Astrocyte (in vitro differentiated cells and primary cell): Measurements from ENCODE around the gene JPH3. TPM values are rescaled to one million over a fixed set of nuclear protein-coding genes. Genes with fewer than 3 reads are reported as not detected.

Experiments
- DNase-seq: peaks from one replicate; pipeline ENCODE4 v3.0.0-alpha.2; 2010; ENCODE audit warnings: low read depth
- FAIRE-seq: peaks from 2 replicates; lab custom pipeline; 2011; peaks lifted over from hg19 to GRCh38; lab: Jason Lieb, UNC
- H2AFZ ChIP-seq: 2 replicates; pipeline ENCODE4 v1.6.0; 2012; ENCODE audit warnings: low read depth, low read length, inconsistent platforms
- H3K27ac ChIP-seq: 2 replicates; pipeline ENCODE4 v1.5.1; 2011; ENCODE audit warnings: low read depth, low read length, inconsistent platforms
- H3K27me3 ChIP-seq: 2 replicates; pipeline ENCODE4 v1.6.0; 2011; ENCODE audit warnings: low read length, inconsistent platforms; ENCODE audit not compliant: insufficient read depth
- H3K36me3 ChIP-seq: 2 replicates; pipeline ENCODE4 v1.5.1; 2011; ENCODE audit warnings: low read length, inconsistent platforms; ENCODE audit not compliant: insufficient read depth
- H3K4me1 ChIP-seq: 2 replicates; pipeline ENCODE4 v1.5.1; 2011; ENCODE audit warnings: low read length, inconsistent platforms; ENCODE audit not compliant: insufficient read depth
- H3K4me2 ChIP-seq: 2 replicates; pipeline ENCODE4 v1.6.0; 2012; ENCODE audit warnings: low read length, inconsistent platforms
- H3K4me3 ChIP-seq: 2 replicates; pipeline ENCODE4 v1.5.1; 2011; ENCODE audit warnings: low read depth, mild to moderate bottlenecking, low read length, inconsistent platforms; ENCODE audit not compliant: insufficient read depth
- H3K79me2 ChIP-seq: 2 replicates; pipeline ENCODE4 v1.6.0; 2012; ENCODE audit warnings: mild to moderate bottlenecking, low read length, inconsistent platforms; ENCODE audit not compliant: insufficient read depth
- H3K9ac ChIP-seq: 2 replicates; pipeline ENCODE4 v1.6.0; 2012; ENCODE audit warnings: mild to moderate bottlenecking, low read length, inconsistent platforms
- H3K9me3 ChIP-seq: 2 replicates; pipeline ENCODE4 v1.5.1; 2012; ENCODE audit warnings: low read depth, mild to moderate bottlenecking, low read length, inconsistent platforms; ENCODE audit not compliant: insufficient read depth
- H4K20me1 ChIP-seq: 2 replicates; pipeline ENCODE4 v1.6.0; 2012; ENCODE audit warnings: low read length, inconsistent platforms; ENCODE audit not compliant: insufficient read depth
- H3K27ac Mint-ChIP-seq: one replicate; pipeline ENCODE4 v1.8.0; 2021; ENCODE audit warnings: mild to moderate bottlenecking, mixed read lengths; ENCODE audit not compliant: unreplicated experiment
- H3K27me3 Mint-ChIP-seq: one replicate; pipeline ENCODE4 v1.8.0; 2021; ENCODE audit warnings: low read depth, mixed read lengths; ENCODE audit not compliant: unreplicated experiment
- H3K36me3 Mint-ChIP-seq: one replicate; pipeline ENCODE4 v1.8.0; 2021; ENCODE audit warnings: low read depth, mixed read lengths; ENCODE audit not compliant: unreplicated experiment
- H3K4me1 Mint-ChIP-seq: one replicate; pipeline ENCODE4 v1.8.0; 2021; ENCODE audit warnings: low read depth, mixed read lengths; ENCODE audit not compliant: unreplicated experiment
- H3K4me3 Mint-ChIP-seq: one replicate; pipeline ENCODE4 v1.8.0; 2021; ENCODE audit warnings: mild to moderate bottlenecking, moderate library complexity, mixed read lengths; ENCODE audit not compliant: unreplicated experiment
- H3K9me3 Mint-ChIP-seq: one replicate; pipeline ENCODE4 v1.8.0; 2021; ENCODE audit warnings: mild to moderate bottlenecking, mixed read lengths; ENCODE audit not compliant: unreplicated experiment
- CTCF ChIP-seq: IDR thresholded peaks from 2 replicates; pipeline ENCODE4 v1.5.1; 2011; ENCODE audit warnings: low read depth, mild to moderate bottlenecking, inconsistent platforms, low read length, moderate library complexity; ENCODE audit not compliant: insufficient read depth
- EZH2 ChIP-seq: IDR thresholded peaks from 2 replicates; pipeline ENCODE4 v1.6.1; 2012; ENCODE audit warnings: mild to moderate bottlenecking, low read length, inconsistent platforms; ENCODE audit not compliant: insufficient read depth
- total RNA-seq: library from RNA; stranded (reverse); gene quantifications from 2 replicates; pipeline ENCODE4 v1.2.1, GENCODE V29; 2021

The JPH3 gene
- total RNA-seq, 1 donor from 2014 or later, result 8.6 TPM

- Mint-ChIP-seq H3K27me3 (peaks cover 9% of the 10 kb centered on the region), H3K36me3 (no peaks in the 10 kb centered on the region), H3K4me1 (no peaks in the 10 kb centered on the region), H3K27ac (no peak overlapping the region), H3K9me3 (no peaks in the 10 kb centered on the region), H3K4me3 (no peak overlapping the region)
- DNase-seq, result no peak
- Histone ChIP-seq H3K27me3 (peaks cover 2% of the 10 kb centered on the region), H3K9ac (no peak overlapping the region), H3K27ac (no peak overlapping the region), H3K4me2 (no peak overlapping the region), H3K4me3 (no peak overlapping the region), H2AFZ (no peak overlapping the region), H3K4me1 (no peaks in the 10 kb centered on the region), H3K9me3 (no peaks in the 10 kb centered on the region), H3K36me3 (no peaks in the 10 kb centered on the region), H3K79me2 (no peaks in the 10 kb centered on the region), H4K20me1 (no peaks in the 10 kb centered on the region)
- TF ChIP-seq EZH2 (no peak), CTCF (no peak)
- no peak for FAIRE-seq
Observed at GRCh38 chr16:87666919-87667318, 64.6 kb downstream of the JPH3 start.

- Mint-ChIP-seq H3K27me3 (peaks cover 9% of the 10 kb centered on the region), H3K36me3 (no peaks in the 10 kb centered on the region), H3K4me3 (peak overlapping the region; percentile 62), H3K27ac (no peak overlapping the region), H3K9me3 (no peaks in the 10 kb centered on the region), H3K4me1 (no peaks in the 10 kb centered on the region)
- no peak overlapping the region for H3K4me2 ChIP-seq
- H3K27me3 ChIP-seq, result peaks cover 4% of the 10 kb centered on the region
- no peak overlapping the region for H3K27ac ChIP-seq
- TF ChIP-seq CTCF, result no peak
- TF ChIP-seq EZH2, result no peak
- no peaks in the 10 kb centered on the region for H3K9me3 ChIP-seq
- H2AFZ ChIP-seq, result no peak overlapping the region
- no peaks in the 10 kb centered on the region for H4K20me1 ChIP-seq
- no peaks in the 10 kb centered on the region for H3K4me1 ChIP-seq
- no peak overlapping the region for H3K9ac ChIP-seq
- FAIRE-seq (no peak), DNase-seq (no peak)
- H3K79me2 ChIP-seq, result no peaks in the 10 kb centered on the region
- no peaks in the 10 kb centered on the region for H3K36me3 ChIP-seq
- no peak overlapping the region for H3K4me3 ChIP-seq
Observed at GRCh38 chr16:87667443-87667842, 65.1 kb downstream of the JPH3 start.

DNA sequence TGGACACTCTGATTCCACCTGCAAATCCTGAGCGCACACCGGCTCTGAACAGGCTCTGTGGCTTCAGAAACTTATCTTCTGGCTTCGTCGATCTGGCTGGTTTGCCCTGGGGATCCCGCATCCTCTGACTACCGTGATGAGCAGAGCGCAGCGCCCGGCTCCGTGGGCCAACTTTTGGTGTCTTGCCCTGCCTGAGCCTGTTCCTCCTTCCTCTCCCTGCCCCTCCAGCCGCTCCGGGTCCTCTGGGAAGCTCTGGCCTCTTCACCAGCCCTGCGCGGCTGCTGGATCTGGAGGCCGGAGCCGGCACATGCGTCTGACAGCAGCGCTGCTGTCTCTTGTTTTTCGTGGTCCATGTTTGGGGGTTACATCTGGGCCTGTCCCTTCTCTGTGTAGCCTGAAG, 65.6 kb downstream of the JPH3 start:
- H3K36me3 Mint-ChIP-seq, result no peaks in the 10 kb centered on the region
- TF ChIP-seq CTCF (no peak), EZH2 (no peak)

More for the DNA sequence above, 65.6 kb downstream of the JPH3 start:
- no peaks in the 10 kb centered on the region for H3K9me3 Mint-ChIP-seq
- FAIRE-seq (no peak), DNase-seq (no peak)
- Histone ChIP-seq H2AFZ (no peak overlapping the region), H4K20me1 (no peaks in the 10 kb centered on the region), H3K79me2 (no peaks in the 10 kb centered on the region), H3K27me3 (peaks cover 5% of the 10 kb centered on the region), H3K27ac (no peak overlapping the region), H3K36me3 (no peaks in the 10 kb centered on the region), H3K4me3 (no peak overlapping the region), H3K4me1 (no peaks in the 10 kb centered on the region), H3K9ac (no peak overlapping the region), H3K4me2 (no peak overlapping the region), H3K9me3 (no peaks in the 10 kb centered on the region)
- no peak overlapping the region for H3K27ac Mint-ChIP-seq
- H3K4me1 Mint-ChIP-seq, result no peaks in the 10 kb centered on the region
- peaks cover 9% of the 10 kb centered on the region for H3K27me3 Mint-ChIP-seq
- H3K4me3 Mint-ChIP-seq, result peak overlapping the region; percentile 62
